Thyroid gland (tissue), 4 donors: ENCODE measurements around the gene CNTN5. TPM values are rescaled to one million over a fixed set of nuclear protein-coding genes. Genes with fewer than 3 reads are reported as not detected.

Source experiments
- DNase-seq, 2 donors: peaks; one replicate each; pipeline ENCODE4 v3.0.0-alpha.2; 2019
- H3K27ac ChIP-seq, 3 donors: fragments of 200-600 bp; sonication (generic); 1 replicate in 2 of 3; 2 replicates in 1 of 3; pipeline ENCODE4 v1.5.1; 2016 to 2019; ENCODE audit warnings: mild to moderate bottlenecking in 1 of 3, moderate library complexity in 1 of 3
- H3K27me3 ChIP-seq: fragments of 200-600 bp; sonication (generic); one replicate; pipeline ENCODE4 v1.5.1; 2019
- H3K36me3 ChIP-seq, 2 donors: fragments of 200-600 bp; sonication (generic); one replicate each; pipeline ENCODE4 v1.5.1; 2016 to 2019
- H3K4me1 ChIP-seq, 2 donors: fragments of 200-600 bp; sonication (generic); one replicate each; pipeline ENCODE4 v1.5.1; 2017 to 2019
- H3K4me3 ChIP-seq, 3 donors: fragments of 200-600 bp; sonication (generic); replicated peaks in 1 of 3; 1 replicate in 2 of 3; 2 replicates in 1 of 3; pipeline ENCODE4 v1.5.1; 2016; ENCODE audit warnings: mild to moderate bottlenecking in 1 of 3
- H3K9me3 ChIP-seq: fragments of 200-600 bp; sonication (generic); one replicate; pipeline ENCODE4 v1.5.1; 2017
- POLR2A ChIP-seq, 2 donors: fragments of 450-650 bp; IDR thresholded peaks; one replicate each; pipeline ENCODE4 v1.6.1; 2017; ENCODE audit warnings: antibody characterized with exemption in 2 of 2, mild to moderate bottlenecking in 2 of 2, moderate library complexity in 1 of 2
- WGBS, 2 donors: methylation state at CpG; one replicate each; pipeline ENCODE4 v1.1.5; 2017; 5-methylcytosine and 5-hydroxymethylcytosine counted together
- intact Hi-C: fragments of 100-400 bp; cut with DNase I; formaldehyde crosslinking; loops from one replicate; pipeline ENCODE4 v1.15.1; 2023
- total RNA-seq, 4 donors: library from RNA; depleted of rRNA; stranded (reverse); fragments of >200 nt; gene quantifications; one replicate each; pipeline ENCODE4 v1.2.3, GENCODE V29; 2016
- TF ChIP-seq, protein P1 (sequence below), 6 experiments: fragments of 200-600 bp in 3 of 6; fragments of 450-650 bp in 3 of 6; sonication (generic) in 3 of 6; IDR thresholded peaks; one replicate each; pipeline ENCODE4 v1.5.1; 2016 to 2019; ENCODE audit warnings: antibody characterized with exemption in 6 of 6, mild to moderate bottlenecking in 2 of 6, inconsistent platforms in 1 of 6, moderate library complexity in 1 of 6

Gene CNTN5
- total RNA-seq, 4 donors from 2014 or later = 1.9 to 14.3 (median 12.0) TPM

DNA sequence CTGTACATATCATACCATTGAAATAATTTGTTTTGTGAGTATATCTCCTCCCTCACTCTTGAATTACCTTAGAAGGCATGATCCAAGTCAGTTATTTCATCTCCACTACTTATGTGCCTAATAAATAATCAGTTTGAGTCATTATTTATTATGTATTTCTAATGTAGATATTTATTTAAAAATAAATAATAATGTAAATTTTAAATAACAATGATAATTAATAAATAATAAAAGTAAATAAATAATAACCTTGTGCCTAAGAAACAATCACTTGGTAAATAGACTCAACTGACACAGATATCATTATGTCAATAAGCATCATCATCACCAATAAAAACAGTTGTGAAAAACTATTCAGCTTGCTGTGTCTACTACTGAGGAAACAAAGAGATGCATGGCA is 213.8 kb downstream of the CNTN5 start:
- H3K9me3 ChIP-seq = no peaks in the 10 kb centered on the region
- H3K27me3 ChIP-seq = no peaks in the 10 kb centered on the region
- H3K4me3 ChIP-seq = no peak overlapping the region
- TF ChIP-seq, protein P1, sequence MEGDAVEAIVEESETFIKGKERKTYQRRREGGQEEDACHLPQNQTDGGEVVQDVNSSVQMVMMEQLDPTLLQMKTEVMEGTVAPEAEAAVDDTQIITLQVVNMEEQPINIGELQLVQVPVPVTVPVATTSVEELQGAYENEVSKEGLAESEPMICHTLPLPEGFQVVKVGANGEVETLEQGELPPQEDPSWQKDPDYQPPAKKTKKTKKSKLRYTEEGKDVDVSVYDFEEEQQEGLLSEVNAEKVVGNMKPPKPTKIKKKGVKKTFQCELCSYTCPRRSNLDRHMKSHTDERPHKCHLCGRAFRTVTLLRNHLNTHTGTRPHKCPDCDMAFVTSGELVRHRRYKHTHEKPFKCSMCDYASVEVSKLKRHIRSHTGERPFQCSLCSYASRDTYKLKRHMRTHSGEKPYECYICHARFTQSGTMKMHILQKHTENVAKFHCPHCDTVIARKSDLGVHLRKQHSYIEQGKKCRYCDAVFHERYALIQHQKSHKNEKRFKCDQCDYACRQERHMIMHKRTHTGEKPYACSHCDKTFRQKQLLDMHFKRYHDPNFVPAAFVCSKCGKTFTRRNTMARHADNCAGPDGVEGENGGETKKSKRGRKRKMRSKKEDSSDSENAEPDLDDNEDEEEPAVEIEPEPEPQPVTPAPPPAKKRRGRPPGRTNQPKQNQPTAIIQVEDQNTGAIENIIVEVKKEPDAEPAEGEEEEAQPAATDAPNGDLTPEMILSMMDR (IDR thresholded peaks at IDR 0.05) = no peak
- TF ChIP-seq POLR2A (IDR thresholded peaks at IDR 0.05) = no peak
- intact Hi-C loops = no loop called here
- H3K27ac ChIP-seq = no peak overlapping the region
- no peaks in the 10 kb centered on the region for H3K36me3 ChIP-seq
- H3K4me1 ChIP-seq = no peaks in the 10 kb centered on the region
- DNase-seq = no peak

DNA sequence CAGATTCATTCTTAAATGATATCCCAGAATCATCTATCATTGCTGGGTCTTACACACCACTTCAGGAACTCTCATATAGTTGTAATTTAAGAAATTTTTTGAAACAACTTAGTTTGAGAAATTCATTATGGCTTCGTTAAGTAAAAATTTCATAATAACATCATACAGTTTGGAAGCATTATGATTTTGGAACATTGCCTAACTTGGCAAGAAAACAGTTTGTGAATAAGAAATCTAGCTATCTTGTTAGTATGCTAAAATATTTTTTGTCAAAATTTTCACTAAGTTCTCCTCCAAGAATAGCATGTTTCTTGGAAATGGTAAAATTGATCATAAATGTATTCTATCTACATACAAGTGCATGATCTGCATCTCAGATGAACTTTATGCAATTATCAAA is 217.7 kb downstream of the CNTN5 start:
- DNase-seq = no peak
- TF ChIP-seq, protein P1 (IDR thresholded peaks at IDR 0.05) = no peak
- TF ChIP-seq POLR2A (IDR thresholded peaks at IDR 0.05) = no peak
- intact Hi-C loops = no loop called here
- Histone ChIP-seq H3K4me1 (no peaks in the 10 kb centered on the region), H3K27me3 (no peaks in the 10 kb centered on the region), H3K36me3 (no peaks in the 10 kb centered on the region), H3K9me3 (no peaks in the 10 kb centered on the region), H3K27ac (no peak overlapping the region), H3K4me3 (no peak overlapping the region)
- 77 to 88% methylated on average over 1 of the region's 1 CpG for WGBS, 2 donors

GRCh38 chr11:99240192-99241030 is 219.7 kb downstream of the CNTN5 start:
- no peak for DNase-seq
- Histone ChIP-seq H3K9me3 (no peaks in the 10 kb centered on the region), H3K36me3 (no peaks in the 10 kb centered on the region), H3K4me3 (no peak overlapping the region), H3K27ac (no peak overlapping the region), H3K27me3 (no peaks in the 10 kb centered on the region), H3K4me1 (no peaks in the 10 kb centered on the region)
- TF ChIP-seq, protein P1 (IDR thresholded peaks at IDR 0.05) = no peak
- no peak for TF ChIP-seq POLR2A (IDR thresholded peaks at IDR 0.05)
- 84 to 90% methylated on average over 8 of the region's 8 CpGs for WGBS, 2 donors
- intact Hi-C loops = no loop called here

DNA sequence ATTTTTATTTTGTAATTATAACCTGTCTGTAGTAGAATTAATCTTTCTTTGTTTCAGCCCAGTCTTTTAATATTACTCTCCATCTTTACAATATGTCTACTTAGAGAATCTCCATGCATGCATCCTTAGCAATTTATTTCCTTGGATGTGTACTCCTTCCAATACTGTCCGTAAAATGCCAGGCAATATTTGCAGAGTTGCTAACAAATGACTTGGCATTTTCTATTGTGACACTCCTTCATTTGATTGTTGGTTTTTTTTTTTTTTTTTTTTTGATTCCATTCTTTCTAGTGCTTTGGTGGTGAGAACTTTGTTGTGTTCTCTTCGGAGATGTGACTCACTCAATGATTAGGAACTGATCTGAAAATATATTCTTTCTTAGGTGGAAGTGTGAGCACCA is 220.3 kb downstream of the CNTN5 start:
- Histone ChIP-seq H3K4me3 (no peak overlapping the region), H3K36me3 (no peaks in the 10 kb centered on the region), H3K9me3 (no peaks in the 10 kb centered on the region), H3K27ac (no peak overlapping the region), H3K4me1 (no peaks in the 10 kb centered on the region), H3K27me3 (no peaks in the 10 kb centered on the region)
- TF ChIP-seq POLR2A (IDR thresholded peaks at IDR 0.05) = no peak
- TF ChIP-seq, protein P1 (IDR thresholded peaks at IDR 0.05) = no peak
- WGBS, 2 donors = 91 to 95% methylated on average over 2 of the region's 2 CpGs
- DNase-seq = no peak
- intact Hi-C loops = no loop called here

GRCh38 chr11:99244613-99245012 is 223.9 kb downstream of the CNTN5 start:
- H3K9me3 ChIP-seq = no peaks in the 10 kb centered on the region
- no peak overlapping the region for H3K4me3 ChIP-seq
- no peak for DNase-seq
- WGBS, 2 donors = 91 to 96% methylated on average over 3 of the region's 3 CpGs
- H3K36me3 ChIP-seq = no peaks in the 10 kb centered on the region
- intact Hi-C loops = no loop called here
- H3K27me3 ChIP-seq = no peaks in the 10 kb centered on the region
- no peaks in the 10 kb centered on the region for H3K4me1 ChIP-seq
- no peak overlapping the region for H3K27ac ChIP-seq
- TF ChIP-seq, protein P1 (IDR thresholded peaks at IDR 0.05) = no peak
- no peak for TF ChIP-seq POLR2A (IDR thresholded peaks at IDR 0.05)
